HCT116 (cell line): ENCODE data around the gene UBASH3B. TPM values are rescaled to one million over a fixed set of nuclear protein-coding genes. Genes with fewer than 3 reads are reported as not detected.

Experiments used
- ATAC-seq: fragments of 200-7000 bp; cut with Tn5 transposase; 2 replicates; pipeline ENCODE4 v1.9.1; 2020; ENCODE audit warnings: mild to moderate bottlenecking, moderate library complexity
- BruUV-seq: library from RNA; stranded (reverse); fragments of 400-500 nt; replicated peaks from 2 replicates; lab custom pipeline; 2021; lab: Mats Ljungman, UMichigan
- CTCF ChIA-PET: fragments of 300-600 bp; sonication (Branson Sonifier 250); formaldehyde crosslinking; loops from one replicate; lab custom pipeline; 2021; ENCODE audit warnings: antibody characterized with exemption; lab: Charles Lee
- POLR2A ChIA-PET: fragments of 300-600, 350-600 bp; sonication (Branson Sonifier 250); formaldehyde crosslinking; loops from one replicate; lab custom pipeline; 2021; ENCODE audit warnings: antibody characterized with exemption; lab: Charles Lee
- RAD21 ChIA-PET, 2 experiments: fragments of 300-600 bp; sonication (Branson Sonifier 250); formaldehyde crosslinking; loops; one replicate each; lab custom pipeline; 2023; ENCODE audit warnings: low total read pairs in 2 of 2; ENCODE audit not compliant: uncharacterized antibody in 2 of 2, unreplicated experiment in 2 of 2, low non-redundant PET in 1 of 2; lab: Charles Lee
- DNase-seq: peaks from one replicate; pipeline ENCODE4 v3.0.0-alpha.2; 2010; ENCODE audit warnings: low read depth, low spot score
- H2AFZ ChIP-seq: fragments of 200-600 bp; shearing (Covaris generic), sonication (generic); 2 replicates; pipeline ENCODE4 v1.6.1; 2017; ENCODE audit warnings: low read depth, mixed run types, mixed read lengths, antibody characterized with exemption, low read length; ENCODE audit not compliant: poor library complexity, severe bottlenecking
- H3K27ac ChIP-seq: 2 replicates; pipeline ENCODE4 v1.5.1; 2012; ENCODE audit warnings: low read depth, low read length
- H3K27me3 ChIP-seq: fragments of 200-600 bp; sonication (generic); 2 replicates; pipeline ENCODE4 v1.6.1; 2016; ENCODE audit warnings: mixed run types, low read length, mixed read lengths; ENCODE audit not compliant: insufficient read depth
- H3K36me3 ChIP-seq, 2 experiments: fragments of 200-500 bp in 1 of 2; fragments of 200-600 bp in 1 of 2; sonication (Bioruptor generic) in 1 of 2; sonication (generic) in 1 of 2; 2 replicates each; pipeline versions ENCODE4 v1.5.1 to v1.6.1; 2014 to 2016; ENCODE audit warnings: low read length in 2 of 2, inconsistent platforms in 1 of 2, mixed read lengths in 1 of 2, mixed run types in 1 of 2; ENCODE audit not compliant: insufficient read depth in 2 of 2, control insufficient read depth in 1 of 2
- H3K4me1 ChIP-seq, 2 experiments: fragments of 200-600 bp in 1 of 2; sonication (generic) in 1 of 2; 2 replicates each; pipeline versions ENCODE4 v1.5.1 to v1.6.1; 2012 to 2017; ENCODE audit warnings: low read length in 2 of 2, inconsistent platforms in 1 of 2, mild to moderate bottlenecking in 1 of 2, mixed read lengths in 1 of 2, mixed run types in 1 of 2, moderate library complexity in 1 of 2; ENCODE audit not compliant: insufficient read depth in 2 of 2, control insufficient read depth in 1 of 2
- H3K4me2 ChIP-seq: fragments of 200-600 bp; sonication (generic); 2 replicates; pipeline ENCODE4 v1.6.1; 2017; ENCODE audit warnings: mixed run types, low read length, mixed read lengths
- H3K4me3 ChIP-seq, 2 experiments: fragments of 200-600 bp in 1 of 2; sonication (generic) in 1 of 2; replicated peaks in 1 of 2; 2 replicates each; pipeline ENCODE4 v1.5.1; 2011 to 2016; ENCODE audit warnings: low read length in 2 of 2, control low read depth in 1 of 2, low read depth in 1 of 2, mild to moderate bottlenecking in 1 of 2, mixed read lengths in 1 of 2, mixed run types in 1 of 2
- H3K79me2 ChIP-seq: fragments of 200-600 bp; sonication (generic); 2 replicates; pipeline ENCODE4 v1.6.1; 2017; ENCODE audit warnings: mild to moderate bottlenecking, mixed run types, low read length, moderate library complexity, mixed read lengths; ENCODE audit not compliant: insufficient read depth
- H3K9ac ChIP-seq: fragments of 200-600 bp; sonication (generic); 2 replicates; pipeline ENCODE4 v1.6.1; 2016; ENCODE audit warnings: low read length, mixed read lengths
- H3K9me2 ChIP-seq: fragments of 200-600 bp; sonication (generic), shearing (Covaris generic); 2 replicates; pipeline ENCODE4 v1.6.1; 2017; ENCODE audit warnings: mixed run types, mild to moderate bottlenecking, moderate library complexity; ENCODE audit not compliant: insufficient read depth
- H3K9me3 ChIP-seq, 2 experiments: fragments of 200-500 bp in 1 of 2; fragments of 200-600 bp in 1 of 2; sonication (Bioruptor generic) in 1 of 2; sonication (generic) in 1 of 2; 2 replicates each; pipeline ENCODE4 v1.6.1; 2014 to 2017; ENCODE audit warnings: low read length in 2 of 2, mixed read lengths in 2 of 2, inconsistent platforms in 1 of 2, low read depth in 1 of 2, mild to moderate bottlenecking in 1 of 2, mixed run types in 1 of 2, moderate library complexity in 1 of 2; ENCODE audit not compliant: control insufficient read depth in 1 of 2, insufficient read depth in 1 of 2
- H4K20me1 ChIP-seq: fragments of 200-600 bp; sonication (generic), shearing (Covaris generic); 2 replicates; pipeline ENCODE4 v1.6.1; 2017; ENCODE audit warnings: mixed run types, mild to moderate bottlenecking, moderate library complexity; ENCODE audit not compliant: insufficient read depth
- ATF3 ChIP-seq: IDR thresholded peaks from 2 replicates; pipeline ENCODE4 v1.6.1; 2012
- ELF1 ChIP-seq: IDR thresholded peaks from 2 replicates; pipeline ENCODE4 v1.6.1; 2012; ENCODE audit warnings: low read depth, borderline replicate concordance
- FOSL1 ChIP-seq: IDR thresholded peaks from 2 replicates; pipeline ENCODE4 v1.6.1; 2012; ENCODE audit warnings: low read depth
- MAX ChIP-seq: IDR thresholded peaks from 2 replicates; pipeline ENCODE4 v1.6.1; 2012
- POLR2A ChIP-seq: IDR thresholded peaks from 2 replicates; pipeline ENCODE4 v1.7.0; 2011; ENCODE audit warnings: borderline replicate concordance; ENCODE audit not compliant: insufficient read depth, insufficient read length; ENCODE audit errors: extremely low read depth
- POLR2AphosphoS5 ChIP-seq: IDR thresholded peaks from 2 replicates; pipeline ENCODE4 v1.6.1; 2011; ENCODE audit warnings: mild to moderate bottlenecking, low read depth, low read length, moderate library complexity
- TCF7L2 ChIP-seq: IDR thresholded peaks from 2 replicates; pipeline ENCODE4 v1.7.0; 2011; ENCODE audit warnings: borderline replicate concordance, inconsistent platforms; ENCODE audit not compliant: insufficient read depth, insufficient read length; ENCODE audit errors: extremely low read depth
- ZBTB33 ChIP-seq: IDR thresholded peaks from 2 replicates; pipeline ENCODE4 v1.6.1; 2011; ENCODE audit warnings: mild to moderate bottlenecking, low read length, moderate library complexity; ENCODE audit not compliant: insufficient replicate concordance; ENCODE audit errors: extremely low read depth
- intact Hi-C: fragments of 100-400 bp; cut with micrococcal nuclease; formaldehyde crosslinking; loops from 2 replicates; pipeline ENCODE4 v1.10.0; 2022
- total RNA-seq: library from RNA; stranded (reverse); gene quantifications from one replicate; pipeline ENCODE4 v1.2.1, GENCODE V29; 2021; ENCODE audit not compliant: unreplicated experiment
- TF ChIP-seq, protein P1 (sequence below), 3 experiments: fragments of 200-600 bp in 1 of 3; sonication (generic) in 1 of 3; IDR thresholded peaks in 2 of 3; conservative IDR thresholded peaks in 1 of 3; 2 replicates each; pipeline ENCODE4 v1.5.1; 2012 to 2017; ENCODE audit warnings: low read depth in 2 of 3, low read length in 2 of 3, antibody characterized with exemption in 1 of 3, borderline replicate concordance in 1 of 3, control low read depth in 1 of 3, mild to moderate bottlenecking in 1 of 3, mixed read lengths in 1 of 3, mixed run types in 1 of 3, moderate library complexity in 1 of 3; ENCODE audit not compliant: insufficient read depth in 1 of 3

The UBASH3B gene
- total RNA-seq, 1 experiment from 2014 or later = 40.3 TPM

DNA sequence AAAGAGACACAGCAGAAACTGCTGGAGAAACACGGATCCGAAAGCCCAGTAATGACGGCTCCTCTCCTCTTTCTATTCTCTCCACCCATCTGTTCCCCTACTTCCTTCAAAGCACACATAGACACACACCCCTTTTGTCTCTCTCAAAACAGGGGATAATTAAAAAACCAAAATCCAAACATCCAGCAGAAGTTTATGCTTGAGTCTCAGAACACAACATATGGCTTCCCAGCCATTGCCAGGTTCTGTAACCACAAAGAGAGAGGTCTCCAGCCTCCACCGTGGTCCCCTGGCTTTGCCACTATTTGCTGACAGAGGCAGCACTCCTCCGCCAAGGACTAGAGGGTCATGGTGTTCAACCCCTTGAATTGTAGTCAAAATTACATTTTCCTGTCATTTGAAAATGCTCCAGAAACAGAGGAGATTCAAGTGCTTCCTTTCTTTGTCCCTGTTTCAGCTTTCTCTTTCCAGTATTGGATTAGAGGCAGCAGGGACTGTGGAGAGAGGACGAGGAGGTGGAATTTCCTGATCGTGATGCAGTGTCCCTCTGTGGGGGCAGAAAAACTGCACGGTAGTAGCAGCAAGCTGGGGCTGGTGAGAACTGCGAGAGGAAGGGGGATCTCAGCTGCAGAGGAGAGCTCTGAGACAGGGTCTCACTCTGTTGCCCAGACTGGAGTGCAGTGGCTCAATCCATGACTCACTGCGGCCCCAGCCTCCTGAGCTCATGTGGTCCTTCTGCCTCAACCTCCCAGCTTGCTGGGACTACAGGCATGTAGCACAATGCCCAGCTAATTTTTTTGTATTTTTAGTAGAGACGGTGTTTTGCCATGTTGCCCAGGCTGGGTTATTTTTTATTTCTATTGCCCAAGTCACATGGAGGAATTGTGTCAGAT lies 60.3 kb downstream of the UBASH3B start:
- no TSS peak for BruUV-seq
- no peaks in the 10 kb centered on the region for H4K20me1 ChIP-seq
- no peak overlapping the region for H3K27ac ChIP-seq
- H3K4me3 ChIP-seq = no peak overlapping the region
- peaks cover 0 to 13% of the 10 kb centered on the region in 2 experiments; a peak in 1 of 4 replicates for H3K4me1 ChIP-seq
- H3K36me3 ChIP-seq = no peaks in the 10 kb centered on the region
- CTCF ChIA-PET = no interaction called here
- H3K4me2 ChIP-seq = no peak overlapping the region
- intact Hi-C loops = no loop called here
- no peak overlapping the region for H2AFZ ChIP-seq
- RAD21 ChIA-PET = no interaction called here
- ATAC-seq (no peak), DNase-seq (no peak)
- POLR2A ChIA-PET = no interaction called here
- no peak overlapping the region for H3K9ac ChIP-seq
- no peaks in the 10 kb centered on the region; the same call in 1 of the 2 replicates for H3K79me2 ChIP-seq
- TF ChIP-seq FOSL1 (no peak), TCF7L2 (no peak)
- no peaks in the 10 kb centered on the region for H3K9me3 ChIP-seq
- no peaks in the 10 kb centered on the region for H3K9me2 ChIP-seq
- H3K27me3 ChIP-seq = no peaks in the 10 kb centered on the region

GRCh38 chr11:122717264-122717867 lies 61.8 kb downstream of the UBASH3B start:
- no peaks in the 10 kb centered on the region for H3K27me3 ChIP-seq
- DNase-seq (no peak), ATAC-seq (no peak)
- no peak overlapping the region for H3K4me2 ChIP-seq
- RAD21 ChIA-PET = no interaction called here
- intact Hi-C loops = no loop called here
- no peaks in the 10 kb centered on the region; the same call in 1 of the 2 replicates for H3K79me2 ChIP-seq
- no peaks in the 10 kb centered on the region for H3K9me2 ChIP-seq
- no peak for TF ChIP-seq FOSL1
- TF ChIP-seq ZBTB33 = no peak
- no peak for TF ChIP-seq MAX
- no peak for TF ChIP-seq POLR2A
- TF ChIP-seq, protein P1, sequence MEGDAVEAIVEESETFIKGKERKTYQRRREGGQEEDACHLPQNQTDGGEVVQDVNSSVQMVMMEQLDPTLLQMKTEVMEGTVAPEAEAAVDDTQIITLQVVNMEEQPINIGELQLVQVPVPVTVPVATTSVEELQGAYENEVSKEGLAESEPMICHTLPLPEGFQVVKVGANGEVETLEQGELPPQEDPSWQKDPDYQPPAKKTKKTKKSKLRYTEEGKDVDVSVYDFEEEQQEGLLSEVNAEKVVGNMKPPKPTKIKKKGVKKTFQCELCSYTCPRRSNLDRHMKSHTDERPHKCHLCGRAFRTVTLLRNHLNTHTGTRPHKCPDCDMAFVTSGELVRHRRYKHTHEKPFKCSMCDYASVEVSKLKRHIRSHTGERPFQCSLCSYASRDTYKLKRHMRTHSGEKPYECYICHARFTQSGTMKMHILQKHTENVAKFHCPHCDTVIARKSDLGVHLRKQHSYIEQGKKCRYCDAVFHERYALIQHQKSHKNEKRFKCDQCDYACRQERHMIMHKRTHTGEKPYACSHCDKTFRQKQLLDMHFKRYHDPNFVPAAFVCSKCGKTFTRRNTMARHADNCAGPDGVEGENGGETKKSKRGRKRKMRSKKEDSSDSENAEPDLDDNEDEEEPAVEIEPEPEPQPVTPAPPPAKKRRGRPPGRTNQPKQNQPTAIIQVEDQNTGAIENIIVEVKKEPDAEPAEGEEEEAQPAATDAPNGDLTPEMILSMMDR (IDR thresholded peaks at IDR 0.05 in 2 of 3, conservative IDR thresholded peaks at IDR 0.05 in 1 of 3; ENCODE audit: borderline replicate concordance in 1 of 3, insufficient read depth in 1 of 3, low read depth in 2 of 3, low read length in 2 of 3) = no peak
- TF ChIP-seq ELF1 = no peak
- no peak for TF ChIP-seq ATF3
- TF ChIP-seq POLR2AphosphoS5 = no peak
- H3K27ac ChIP-seq = no peak overlapping the region
- no peak overlapping the region for H3K4me3 ChIP-seq
- CTCF ChIA-PET = interaction anchor here (0.8 kb wide), 1 partner anchor 8 kb away, joined by 4 read pairs; no protein-coding TSS in a partner anchor
- H2AFZ ChIP-seq = no peak overlapping the region
- POLR2A ChIA-PET = no interaction called here
- H3K36me3 ChIP-seq = no peaks in the 10 kb centered on the region
- no peak overlapping the region for H3K9ac ChIP-seq
- H3K4me1 ChIP-seq = peaks cover 15 to 28% of the 10 kb centered on the region in 2 experiments
- no TSS peak for BruUV-seq
- H4K20me1 ChIP-seq = no peaks in the 10 kb centered on the region
- H3K9me3 ChIP-seq = no peaks in the 10 kb centered on the region
